ENCODE measurements around the gene SSR1. TPM values are rescaled to one million over a fixed set of nuclear protein-coding genes. Genes with fewer than 3 reads are reported as not detected.
A peak's percentile ranks its signal among the peaks of the same experiment; 100 is the strongest.
"Not testable (repeated sequence)": the region's sequence is repeated elsewhere in the genome, so short reads cannot be mapped to it uniquely, and the experiment has no call there.

Gene SSR1
- total RNA-seq, 3 donors from 2014 or later = 52.2 to 53.6 (median 53.4) TPM

DNA sequence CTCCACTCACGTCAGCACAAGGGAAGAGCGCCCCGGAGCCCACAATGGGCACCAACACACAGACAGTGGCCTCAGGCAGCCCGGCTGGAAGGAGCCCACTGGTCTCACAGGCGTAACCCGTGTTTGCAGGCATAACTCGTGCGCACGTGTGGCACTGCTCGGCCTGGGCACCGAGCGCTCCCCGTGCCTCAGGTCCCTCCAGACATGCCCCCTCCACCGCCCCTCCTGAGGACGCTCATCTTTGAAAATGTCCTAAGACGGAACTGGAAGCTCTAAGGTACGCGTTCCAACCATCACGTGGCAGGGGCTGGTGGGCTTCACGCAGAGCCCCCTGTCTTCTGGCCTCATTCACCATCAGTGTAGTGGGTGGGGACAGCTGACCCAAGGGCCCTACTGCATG lies 44.6 kb downstream of the SSR1 start:
- Histone ChIP-seq H3K9me3 (no peaks in the 10 kb centered on the region), H3K27me3 (no peaks in the 10 kb centered on the region), H3K36me3 (no peaks in the 10 kb centered on the region), H3K27ac (peak overlapping the region in 1 of 2 donors; percentile 45), H3K4me3 (no peak overlapping the region), H3K4me1 (no peaks in the 10 kb centered on the region)
- TF ChIP-seq POLR2AphosphoS5 (IDR thresholded peaks at IDR 0.05) (no peak), POLR2A (IDR thresholded peaks at IDR 0.05) (no peak)
- TF ChIP-seq, protein P1, sequence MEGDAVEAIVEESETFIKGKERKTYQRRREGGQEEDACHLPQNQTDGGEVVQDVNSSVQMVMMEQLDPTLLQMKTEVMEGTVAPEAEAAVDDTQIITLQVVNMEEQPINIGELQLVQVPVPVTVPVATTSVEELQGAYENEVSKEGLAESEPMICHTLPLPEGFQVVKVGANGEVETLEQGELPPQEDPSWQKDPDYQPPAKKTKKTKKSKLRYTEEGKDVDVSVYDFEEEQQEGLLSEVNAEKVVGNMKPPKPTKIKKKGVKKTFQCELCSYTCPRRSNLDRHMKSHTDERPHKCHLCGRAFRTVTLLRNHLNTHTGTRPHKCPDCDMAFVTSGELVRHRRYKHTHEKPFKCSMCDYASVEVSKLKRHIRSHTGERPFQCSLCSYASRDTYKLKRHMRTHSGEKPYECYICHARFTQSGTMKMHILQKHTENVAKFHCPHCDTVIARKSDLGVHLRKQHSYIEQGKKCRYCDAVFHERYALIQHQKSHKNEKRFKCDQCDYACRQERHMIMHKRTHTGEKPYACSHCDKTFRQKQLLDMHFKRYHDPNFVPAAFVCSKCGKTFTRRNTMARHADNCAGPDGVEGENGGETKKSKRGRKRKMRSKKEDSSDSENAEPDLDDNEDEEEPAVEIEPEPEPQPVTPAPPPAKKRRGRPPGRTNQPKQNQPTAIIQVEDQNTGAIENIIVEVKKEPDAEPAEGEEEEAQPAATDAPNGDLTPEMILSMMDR (IDR thresholded peaks at IDR 0.05) = no peak
- intact Hi-C loops (cut with DNase I; ENCODE audit: low total_unique reads) = no loop called here
- no peak for DNase-seq (ENCODE audit: low spot score in 2 of 2)

DNA sequence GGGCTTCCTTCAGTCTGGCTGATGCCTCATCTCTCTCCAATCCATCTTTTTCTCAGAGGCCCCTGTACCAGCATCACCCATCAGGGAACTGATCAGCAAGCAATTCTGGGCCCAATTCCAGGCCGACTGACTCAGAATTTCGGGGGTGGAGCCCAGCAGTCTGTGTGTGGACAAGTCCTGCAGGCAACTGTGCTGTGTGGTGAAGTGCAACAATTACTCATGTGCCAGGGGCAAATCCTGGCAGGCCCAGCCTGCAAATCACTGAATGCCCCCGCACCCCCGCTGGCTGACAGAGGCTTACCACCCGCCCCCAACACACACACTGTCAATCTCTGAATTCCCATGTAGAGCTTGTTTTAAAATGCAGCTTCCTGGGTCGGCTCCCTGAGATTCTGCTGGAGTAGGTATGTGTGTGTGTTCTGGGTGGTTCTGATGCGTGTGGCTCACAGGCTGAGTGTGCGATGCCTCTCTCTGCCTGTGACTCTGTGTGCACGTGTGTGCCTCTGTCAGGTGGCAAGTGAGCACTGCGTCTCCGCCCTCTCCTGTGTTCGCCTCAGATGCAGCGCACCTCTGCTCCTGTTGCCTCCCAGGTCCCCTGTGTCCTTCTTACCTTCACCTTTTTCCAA lies 45.4 kb downstream of the SSR1 start:
- no peak for TF ChIP-seq POLR2A (IDR thresholded peaks at IDR 0.05)
- TF ChIP-seq, protein P1 (IDR thresholded peaks at IDR 0.05) = no peak
- TF ChIP-seq POLR2AphosphoS5 (IDR thresholded peaks at IDR 0.05) = no peak
- H3K36me3 ChIP-seq = no peaks in the 10 kb centered on the region
- DNase-seq (ENCODE audit: low spot score in 2 of 2) = peak; percentile 72 to 89
- intact Hi-C loops (cut with DNase I; ENCODE audit: low total_unique reads) = no loop called here
- no peaks in the 10 kb centered on the region for H3K27me3 ChIP-seq
- H3K9me3 ChIP-seq = no peaks in the 10 kb centered on the region
- no peak overlapping the region for H3K4me3 ChIP-seq
- no peaks in the 10 kb centered on the region for H3K4me1 ChIP-seq
- peak overlapping the region; percentile 23 to 45 for H3K27ac ChIP-seq

DNA sequence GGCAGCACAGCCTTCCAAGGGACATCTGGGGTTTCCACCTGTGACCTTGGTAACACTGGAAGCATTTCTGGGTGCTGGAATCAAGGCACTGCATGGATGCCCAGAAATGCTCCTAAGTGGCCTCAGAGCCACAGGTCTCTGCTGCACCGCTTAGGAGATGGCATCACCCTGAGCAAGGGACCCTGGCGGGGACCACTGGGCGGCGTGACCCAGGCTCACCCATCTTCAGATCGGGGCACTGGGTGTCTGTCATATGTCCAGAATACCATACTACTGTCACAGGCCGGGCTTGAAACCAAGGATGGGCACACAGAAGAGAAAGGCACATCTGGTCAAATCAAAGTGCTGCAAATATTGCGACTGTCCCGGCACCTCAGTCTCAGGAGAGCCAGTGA lies 45.9 kb downstream of the SSR1 start:
- Histone ChIP-seq H3K4me3 (no peak overlapping the region), H3K9me3 (no peaks in the 10 kb centered on the region), H3K27me3 (no peaks in the 10 kb centered on the region), H3K27ac (no peak overlapping the region), H3K36me3 (no peaks in the 10 kb centered on the region), H3K4me1 (no peaks in the 10 kb centered on the region)
- TF ChIP-seq POLR2A (IDR thresholded peaks at IDR 0.05) (no peak), POLR2AphosphoS5 (IDR thresholded peaks at IDR 0.05) (no peak)
- TF ChIP-seq, protein P1 (IDR thresholded peaks at IDR 0.05) = no peak
- DNase-seq (ENCODE audit: low spot score in 2 of 2) = no peak
- intact Hi-C loops (cut with DNase I; ENCODE audit: low total_unique reads) = no loop called here

DNA sequence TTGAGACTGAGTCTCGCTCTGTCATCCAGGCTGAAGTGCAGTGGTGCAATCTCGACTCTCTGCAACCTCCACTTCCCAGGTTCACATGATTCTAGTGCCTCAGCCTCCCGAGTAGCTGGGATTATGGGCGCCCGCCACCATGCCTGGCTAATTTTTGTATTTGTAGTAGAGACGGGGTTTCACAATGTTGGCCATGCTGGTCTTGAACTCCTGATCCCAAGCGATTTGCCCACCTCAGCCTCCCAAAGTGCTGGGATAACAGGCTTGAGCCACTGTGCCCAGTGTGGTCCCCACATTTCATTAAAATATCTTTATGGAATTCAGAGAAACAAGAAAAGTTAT lies 47.6 kb downstream of the SSR1 start:
- H3K4me3 ChIP-seq; H3K27ac ChIP-seq; H3K4me1 ChIP-seq; intact Hi-C loops (cut with DNase I; ENCODE audit: low total_unique reads); H3K36me3 ChIP-seq; H3K9me3 ChIP-seq; H3K27me3 ChIP-seq: not testable (repeated sequence)
- peak in 1 of 2 donors; percentile 25 for DNase-seq (ENCODE audit: low spot score in 2 of 2)

DNA sequence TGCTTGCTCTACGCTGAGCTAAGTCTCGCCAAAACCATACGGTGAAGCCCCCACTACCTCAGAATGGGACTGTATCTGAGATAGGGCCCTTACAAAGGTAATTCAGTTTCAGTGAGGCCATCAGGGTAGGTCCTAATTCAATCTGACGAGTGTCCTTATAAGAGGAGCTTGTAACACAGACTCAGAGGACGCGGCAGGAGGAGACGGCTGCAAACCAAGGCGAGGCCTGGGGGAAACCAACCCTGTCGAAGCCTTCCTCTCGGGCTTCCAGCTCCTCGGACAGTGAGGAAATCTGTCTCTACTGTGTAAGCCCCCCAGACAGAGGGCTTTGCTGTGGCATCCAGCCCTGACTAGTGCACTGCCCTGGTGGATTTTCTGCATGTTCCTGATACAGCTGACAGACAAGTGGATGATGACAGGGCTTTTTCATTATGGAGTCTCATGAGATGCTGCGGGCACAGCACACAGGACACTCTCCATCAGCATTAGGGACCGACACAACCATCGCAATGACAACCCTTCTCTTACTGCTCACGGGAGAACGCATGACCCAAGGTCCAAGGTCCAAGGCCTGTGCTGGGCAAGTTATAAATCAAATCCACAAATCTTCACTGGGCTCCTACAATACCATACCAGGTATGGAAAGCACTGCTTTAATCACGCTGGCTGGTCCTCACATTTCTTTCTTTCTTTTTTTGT lies 48.2 kb downstream of the SSR1 start:
- no peak for DNase-seq (ENCODE audit: low spot score in 2 of 2)
- TF ChIP-seq, protein P1 (IDR thresholded peaks at IDR 0.05) = no peak
- no peak for TF ChIP-seq POLR2AphosphoS5 (IDR thresholded peaks at IDR 0.05)
- TF ChIP-seq POLR2A (IDR thresholded peaks at IDR 0.05) = no peak
- H3K27me3 ChIP-seq = no peaks in the 10 kb centered on the region
- H3K4me1 ChIP-seq = peaks cover 0 to 2% of the 10 kb centered on the region in 2 donors
- intact Hi-C loops (cut with DNase I; ENCODE audit: low total_unique reads) = no loop called here
- no peak overlapping the region for H3K4me3 ChIP-seq
- no peak overlapping the region for H3K27ac ChIP-seq
- no peaks in the 10 kb centered on the region for H3K36me3 ChIP-seq
- no peaks in the 10 kb centered on the region for H3K9me3 ChIP-seq

All from breast epithelium (tissue), 4 donors.